Inferior parietal cortex (tissue), 1 donor: ENCODE results near the gene SLC3A2.
A peak's percentile ranks its signal among the peaks of the same experiment; 100 is the strongest.
"Not testable (repeated sequence)": the region's sequence is repeated elsewhere in the genome, so short reads cannot be mapped to it uniquely, and the experiment has no call there.

Experiments
- DNase-seq: peaks from one replicate; pipeline ENCODE4 v3.0.0-alpha.2; 2016; ENCODE audit errors: extremely low spot score

The SLC3A2 gene

DNA sequence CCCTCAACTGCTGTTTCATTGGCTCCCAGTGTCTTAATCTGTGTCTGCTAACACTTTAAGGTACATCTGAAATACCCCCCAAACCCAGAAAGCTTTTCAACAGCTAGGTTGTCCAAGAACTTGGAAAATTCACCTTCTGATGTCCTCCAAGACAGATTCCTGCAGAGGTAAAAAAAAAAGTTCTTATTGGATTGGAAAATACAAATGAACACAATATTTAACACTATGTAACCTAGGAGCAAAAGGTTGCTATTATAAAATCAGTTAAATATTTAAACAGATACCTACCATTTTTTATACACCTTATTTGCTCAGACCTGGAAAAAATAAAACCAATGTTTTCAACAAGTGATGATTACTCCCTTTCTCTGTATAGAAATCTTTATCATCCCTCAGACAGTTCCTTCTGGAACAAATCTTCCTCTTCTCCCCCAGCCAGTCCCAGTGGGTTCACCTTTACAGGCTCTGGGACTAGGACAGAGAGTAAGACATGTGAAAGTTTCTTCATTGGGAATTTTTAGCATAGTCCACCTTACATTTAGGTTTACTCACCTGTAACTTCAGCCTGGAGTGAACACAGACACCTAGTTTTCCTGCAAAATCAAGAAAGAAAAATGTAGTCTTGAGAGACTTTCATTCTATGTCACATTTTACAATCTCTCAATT lies 28.0 kb upstream of the SLC3A2 start:
- DNase-seq, result no peak

DNA sequence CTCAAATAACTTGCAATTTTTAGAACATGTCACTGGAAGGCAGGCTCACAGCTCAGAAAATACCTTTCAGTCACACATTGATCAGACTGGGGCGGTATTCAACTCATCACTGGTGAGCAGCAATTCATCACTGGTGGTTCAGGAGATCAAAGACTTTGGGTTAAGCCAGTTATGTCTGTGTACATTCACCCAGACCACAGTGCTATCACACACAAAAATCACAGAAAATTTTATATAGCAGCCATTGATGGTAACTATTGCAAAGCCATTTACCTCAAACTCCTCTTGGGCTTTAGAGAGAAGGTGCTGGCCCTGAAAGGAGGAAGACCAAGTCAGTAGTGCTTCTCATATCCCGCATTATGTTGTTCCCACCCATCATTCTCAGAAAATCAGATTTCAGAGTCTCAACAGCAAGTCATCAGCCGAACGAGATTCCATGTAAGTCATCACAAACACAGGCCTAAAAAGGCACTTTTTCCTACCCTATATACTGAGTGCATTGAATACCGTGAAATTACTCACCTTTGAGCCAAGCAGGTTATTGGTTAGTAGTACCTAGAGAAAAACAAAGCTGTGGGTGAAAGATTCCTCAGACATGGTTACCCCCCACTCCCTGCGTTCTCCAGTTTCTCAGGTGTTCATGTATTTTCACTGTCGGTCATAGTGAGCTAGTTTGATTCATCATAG lies 27.3 kb upstream of the SLC3A2 start:
- no peak for DNase-seq

DNA sequence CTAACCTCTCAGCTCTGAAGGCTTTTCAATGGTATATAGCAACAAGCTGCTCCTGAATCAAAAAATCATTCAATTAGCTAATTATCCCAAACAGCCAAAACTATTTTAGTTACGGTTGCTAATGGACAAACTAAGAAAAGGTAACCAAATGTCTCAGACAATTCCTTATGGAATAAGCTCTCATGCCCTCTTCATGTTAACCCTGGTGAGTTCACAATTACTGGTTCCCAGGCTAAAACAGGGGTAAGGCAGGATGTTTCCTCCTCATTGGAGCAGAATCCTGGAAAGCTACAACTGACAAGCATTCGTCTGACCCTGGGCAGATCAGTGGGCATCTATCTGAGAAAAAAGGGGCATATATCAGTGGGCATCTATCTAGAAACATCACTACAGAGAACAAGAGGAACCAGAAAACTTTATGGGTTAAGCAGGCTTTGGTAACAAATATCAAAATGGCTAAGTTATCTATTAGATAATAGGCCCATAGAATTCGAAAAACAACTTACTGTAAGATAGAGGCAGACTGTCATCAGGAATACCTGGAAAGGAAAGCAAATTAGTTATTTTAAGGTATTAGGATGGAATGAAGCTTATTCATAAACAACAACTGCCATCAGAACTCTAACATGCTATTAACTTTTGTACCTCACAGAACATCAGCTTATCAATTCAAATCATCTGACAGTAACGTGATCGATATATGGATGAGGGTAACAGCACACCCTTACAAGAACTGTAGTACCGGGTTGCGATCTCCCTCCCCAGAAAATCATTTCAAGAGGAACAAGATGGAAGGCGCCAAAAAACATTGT lies 26.5 kb upstream of the SLC3A2 start:
- DNase-seq, result no peak

DNA sequence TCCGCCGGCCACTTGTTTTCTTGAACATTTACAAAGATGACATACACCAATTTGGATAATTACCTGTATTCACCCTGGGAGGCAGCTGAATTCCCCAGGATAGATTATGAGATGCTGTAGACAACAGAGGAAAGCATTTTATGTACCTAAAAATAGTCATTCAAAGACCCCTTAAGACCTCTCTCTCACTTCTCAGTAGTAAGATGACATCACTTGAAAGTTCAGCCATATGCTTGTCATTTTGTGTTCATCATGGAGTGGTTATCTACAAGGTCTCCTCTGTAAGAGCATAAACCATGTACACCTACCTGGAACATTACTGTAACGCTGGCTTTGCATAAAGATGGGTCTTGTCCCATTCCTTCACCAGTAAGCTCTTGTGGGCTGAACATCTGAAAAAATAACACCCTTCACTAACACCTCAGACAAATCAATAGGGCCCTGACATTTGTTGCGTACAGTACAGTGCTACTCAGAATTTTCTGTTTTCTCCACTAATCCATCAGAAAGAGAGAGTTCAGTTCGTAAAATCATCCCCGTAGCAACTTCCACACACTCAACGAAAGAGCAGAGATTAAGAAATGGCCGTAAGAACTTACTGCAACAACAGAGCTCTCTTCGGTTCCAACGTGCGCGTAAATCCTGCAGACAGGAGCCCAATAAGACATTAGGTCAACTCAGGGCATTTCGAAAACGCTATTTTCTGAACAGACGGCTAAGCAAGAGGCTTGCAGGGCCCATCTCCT lies 25.7 kb upstream of the SLC3A2 start:
- no peak for DNase-seq

DNA sequence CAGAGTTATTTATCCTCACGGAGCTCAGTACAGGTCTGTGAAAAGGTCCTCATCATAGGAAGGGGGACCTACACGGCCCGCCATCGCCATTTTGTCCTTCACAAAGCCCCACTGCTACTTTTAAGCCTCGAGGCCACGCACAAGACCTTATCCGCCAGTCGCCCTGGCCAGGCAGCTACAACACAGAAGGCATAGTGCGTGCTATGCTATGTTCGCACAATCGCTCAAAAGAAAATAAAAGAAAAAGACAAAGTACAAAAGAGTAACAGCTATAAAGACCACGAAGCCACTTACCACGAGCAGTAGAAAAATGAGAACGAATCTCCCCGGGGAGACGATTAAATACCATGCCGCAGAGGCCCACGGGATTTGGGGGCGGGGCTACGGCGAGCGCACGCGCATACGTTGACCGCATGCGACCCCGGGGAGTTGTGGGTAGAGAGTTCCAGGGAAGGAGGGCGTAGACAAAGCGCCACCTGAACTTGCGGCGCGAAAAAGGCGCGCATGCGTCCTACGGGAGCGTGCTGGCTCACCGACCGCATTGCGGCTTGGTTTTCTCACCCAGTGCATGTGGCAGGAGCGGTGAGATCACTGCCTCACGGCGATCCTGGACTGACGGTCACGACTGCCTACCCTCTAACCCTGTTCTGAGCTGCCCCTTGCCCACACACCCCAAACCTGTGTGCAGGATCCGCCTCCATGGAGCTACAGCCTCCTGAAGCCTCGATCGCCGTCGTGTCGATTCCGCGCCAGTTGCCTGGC lies 24.9 kb upstream of the SLC3A2 start:
- DNase-seq, result peak; percentile 98

DNA sequence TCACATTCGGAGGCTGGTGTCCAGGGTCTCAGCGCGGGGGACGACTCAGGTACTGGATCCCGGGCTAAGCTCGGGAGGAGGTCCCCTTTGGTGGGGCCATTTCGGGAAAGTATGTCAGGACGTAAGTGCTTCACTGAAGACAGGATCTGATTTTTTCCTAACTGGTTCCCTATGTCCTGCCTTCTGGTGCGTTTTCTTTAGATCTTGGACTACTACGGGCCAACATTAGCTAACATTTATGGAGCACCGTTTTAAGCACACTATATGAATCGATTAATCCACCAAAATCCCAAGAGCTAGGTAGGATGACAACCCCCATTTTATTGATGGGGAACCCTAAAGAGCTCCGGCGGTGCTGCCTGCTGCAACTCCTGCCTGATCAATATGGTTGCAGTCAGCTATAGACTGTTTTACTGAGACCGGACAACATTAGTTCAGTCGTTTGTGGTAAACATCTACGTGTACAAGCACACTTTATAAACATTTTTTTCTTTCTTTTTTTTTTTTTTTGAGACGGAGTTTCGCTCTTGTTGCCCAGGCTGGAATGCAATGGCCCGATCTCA lies 24.3 kb upstream of the SLC3A2 start:
- DNase-seq, result no peak

DNA sequence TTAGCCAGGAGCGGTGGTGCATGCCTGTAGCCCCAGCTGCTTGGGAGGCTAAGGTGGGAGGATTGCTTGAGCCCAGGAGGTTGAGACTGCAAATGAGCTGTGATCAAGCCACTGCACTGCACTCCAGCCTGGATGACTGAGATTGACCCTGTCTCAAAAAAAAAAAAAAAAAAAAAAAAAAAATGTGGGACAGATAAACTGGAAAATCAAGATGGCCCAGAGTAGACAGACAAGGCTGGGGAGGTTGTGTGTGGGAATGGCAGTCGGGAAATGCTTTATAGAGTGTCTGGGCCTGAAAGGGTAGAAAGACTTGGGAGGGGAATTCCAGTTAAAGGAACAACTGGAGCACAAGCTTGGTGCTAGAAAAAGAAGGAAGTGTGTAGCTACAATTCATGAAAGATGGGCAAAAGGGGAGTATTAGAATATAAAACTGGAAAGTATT lies 23.1 kb upstream of the SLC3A2 start:
- no peak for DNase-seq

DNA sequence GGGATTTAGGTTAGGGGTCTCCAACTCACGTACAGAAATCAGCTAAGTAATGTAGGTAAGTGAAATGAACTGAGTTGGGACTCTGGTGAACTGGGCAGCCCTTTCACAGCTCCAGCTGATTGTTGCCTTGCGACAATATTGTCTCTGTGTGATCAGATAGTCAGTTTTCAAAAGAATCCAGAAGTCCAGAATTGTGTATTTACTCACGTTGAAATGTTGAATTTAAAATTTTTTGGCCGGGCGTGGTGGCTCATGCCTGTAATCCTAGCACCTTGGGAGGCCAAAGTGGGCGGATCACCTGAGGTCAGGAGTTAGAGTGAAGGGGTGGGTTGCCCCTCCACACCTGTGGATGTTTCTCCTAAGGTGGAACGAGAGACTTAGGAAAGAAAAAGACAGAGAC lies 22.5 kb upstream of the SLC3A2 start:
- DNase-seq, result no peak

DNA sequence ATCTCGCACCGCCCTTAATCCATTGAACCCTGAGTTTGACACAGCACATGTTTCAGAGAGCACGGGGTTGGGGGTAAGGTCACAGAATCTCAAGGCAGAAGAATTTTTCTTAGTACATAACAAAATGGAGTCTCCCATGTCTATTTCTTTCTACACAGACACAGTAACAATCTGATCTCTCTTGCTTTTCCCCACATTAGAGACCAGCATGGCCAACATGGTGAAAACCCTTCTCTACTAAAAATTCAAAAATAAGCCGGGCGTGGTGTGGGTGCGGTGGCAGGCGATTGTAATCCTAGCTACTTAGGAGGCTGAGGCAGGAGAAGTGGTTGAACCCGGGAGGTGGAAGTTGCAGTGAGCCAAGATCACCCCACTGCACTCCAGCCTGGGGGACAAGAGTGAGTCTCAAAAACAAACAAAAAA lies 21.4 kb upstream of the SLC3A2 start:
- DNase-seq, result not testable (repeated sequence)

DNA sequence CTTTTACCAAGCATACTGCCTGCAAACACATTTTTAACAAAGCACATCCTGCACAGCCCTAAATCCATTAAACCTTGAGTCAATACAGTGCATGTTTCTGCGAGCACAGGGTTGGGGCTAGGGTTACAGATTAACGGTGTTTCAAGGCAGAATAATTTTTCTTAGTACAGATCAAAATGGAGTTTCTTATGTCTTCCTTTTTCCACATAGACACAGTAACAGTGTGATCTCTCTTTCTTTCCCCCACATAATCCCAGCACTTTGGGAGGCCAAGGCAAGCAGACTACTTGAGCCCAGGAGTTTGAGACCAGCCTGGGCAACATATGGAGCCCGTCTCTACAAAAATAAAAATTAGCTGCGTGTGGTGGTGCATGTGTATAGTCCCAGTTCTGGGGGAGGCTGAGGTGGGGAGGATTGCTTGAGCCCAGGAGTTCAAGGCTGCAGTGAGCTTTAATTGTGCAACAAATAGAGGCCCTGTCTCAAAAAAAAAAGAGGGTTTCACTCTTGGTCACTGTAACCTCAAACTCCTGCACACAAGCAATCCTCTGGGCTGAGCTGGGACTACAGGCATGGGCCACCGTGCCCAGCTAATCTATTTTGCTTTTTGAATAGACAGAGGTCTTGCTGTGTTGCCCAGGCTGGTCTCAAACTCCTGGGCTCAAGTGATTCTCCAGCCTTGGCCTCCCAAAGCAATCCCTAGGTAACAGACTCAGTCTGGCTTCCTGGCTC lies 19.7 kb upstream of the SLC3A2 start:
- DNase-seq, result no peak

DNA sequence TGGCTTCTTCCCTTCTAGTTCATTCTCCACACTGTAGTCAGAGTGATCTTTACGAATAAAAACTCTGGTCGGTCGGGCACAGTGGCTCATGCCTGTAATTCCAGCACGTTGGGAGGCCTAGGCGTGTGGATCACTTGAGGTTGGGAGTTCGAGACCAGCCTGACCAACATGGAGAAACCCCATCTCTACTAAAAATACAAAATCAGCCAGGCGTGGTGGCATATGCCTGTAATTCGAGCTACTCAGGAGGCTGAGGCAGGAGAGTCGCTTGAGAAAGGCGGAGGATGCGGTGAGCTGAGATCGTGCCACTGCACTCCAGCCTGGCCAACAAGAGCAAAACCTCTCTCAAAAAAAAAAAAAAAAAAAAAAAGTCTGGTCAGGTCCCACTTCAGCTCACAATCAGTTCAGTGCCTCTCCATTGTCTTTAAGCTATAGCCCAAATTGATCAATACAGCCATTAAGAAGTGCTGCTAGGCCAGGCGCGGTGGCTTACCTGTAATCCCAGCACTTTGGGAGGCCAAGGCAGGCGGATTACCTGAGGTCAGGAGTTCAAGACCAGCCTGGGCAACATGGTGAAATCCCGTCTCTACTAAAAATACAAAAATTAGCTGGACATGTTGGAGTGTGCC lies 19.0 kb upstream of the SLC3A2 start:
- not testable (repeated sequence) for DNase-seq

DNA sequence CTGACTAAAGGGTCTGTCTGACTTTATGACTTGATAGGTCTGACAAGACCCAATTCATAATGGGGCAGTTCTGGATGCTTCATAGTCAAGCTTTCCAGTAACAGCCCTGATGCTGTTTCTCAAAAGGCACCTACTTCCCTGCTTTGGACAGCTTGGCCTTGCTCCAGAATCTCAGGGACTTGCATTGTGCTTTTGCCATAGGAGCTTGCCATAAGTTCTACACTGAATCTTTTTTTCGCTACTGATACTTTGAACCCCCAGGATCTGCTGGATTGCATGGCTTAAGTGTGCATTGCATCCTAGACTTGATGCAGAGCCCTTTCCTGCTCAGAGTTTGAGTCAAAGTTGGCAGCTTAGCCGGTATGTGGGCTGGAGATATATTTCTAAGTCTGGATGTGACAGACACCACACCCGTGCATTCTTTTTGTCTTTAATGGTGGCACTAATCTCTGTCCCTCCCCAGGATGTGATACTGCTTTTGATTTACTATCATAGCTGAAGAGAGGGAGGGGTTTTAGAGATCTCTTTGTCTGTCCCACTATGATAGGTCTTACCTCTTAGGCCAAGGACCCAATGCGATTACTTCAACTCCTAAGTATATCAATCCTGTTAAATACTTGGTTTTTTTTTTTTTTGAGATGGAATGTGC lies 16.9 kb upstream of the SLC3A2 start:
- no peak for DNase-seq

DNA sequence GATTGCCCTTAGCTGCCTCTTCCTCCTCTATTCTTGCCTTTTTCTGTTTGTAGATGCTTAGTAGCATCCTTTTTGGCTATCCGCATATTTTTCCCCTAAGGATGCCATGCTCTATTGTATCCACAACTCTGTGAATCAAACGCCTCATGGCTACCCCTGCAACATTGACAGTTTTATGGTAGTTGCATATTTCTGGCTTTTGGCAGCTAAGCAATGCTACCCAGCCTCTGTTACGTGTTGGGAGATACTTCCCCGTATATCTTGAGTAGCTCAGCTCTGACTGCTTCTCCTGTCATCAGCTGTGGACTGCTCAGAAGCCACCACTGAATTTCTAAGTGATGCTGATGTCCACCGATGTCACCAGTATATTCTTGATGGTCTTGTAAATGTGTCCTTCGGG lies 15.1 kb upstream of the SLC3A2 start:
- DNase-seq, result no peak

DNA sequence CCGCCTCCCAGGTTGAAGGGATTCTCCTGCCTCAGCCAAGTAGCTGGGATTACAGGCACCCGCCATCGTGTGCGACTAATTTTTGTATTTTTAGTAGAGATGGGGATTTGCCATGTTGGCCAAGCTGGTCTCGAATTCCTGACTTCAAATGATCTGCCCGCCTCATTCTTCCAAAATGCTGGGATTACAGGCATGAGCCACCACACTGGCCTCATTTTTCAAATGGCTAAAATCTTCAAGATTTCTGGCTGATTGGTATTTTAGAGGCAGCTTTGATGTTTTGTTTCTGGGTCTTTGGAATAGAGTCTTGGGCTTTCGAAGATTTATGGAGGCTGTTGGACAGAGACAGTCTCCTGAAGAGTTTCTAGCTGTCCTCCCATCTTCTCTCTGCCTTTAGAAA lies 5.8 kb upstream of the SLC3A2 start:
- no peak for DNase-seq

DNA sequence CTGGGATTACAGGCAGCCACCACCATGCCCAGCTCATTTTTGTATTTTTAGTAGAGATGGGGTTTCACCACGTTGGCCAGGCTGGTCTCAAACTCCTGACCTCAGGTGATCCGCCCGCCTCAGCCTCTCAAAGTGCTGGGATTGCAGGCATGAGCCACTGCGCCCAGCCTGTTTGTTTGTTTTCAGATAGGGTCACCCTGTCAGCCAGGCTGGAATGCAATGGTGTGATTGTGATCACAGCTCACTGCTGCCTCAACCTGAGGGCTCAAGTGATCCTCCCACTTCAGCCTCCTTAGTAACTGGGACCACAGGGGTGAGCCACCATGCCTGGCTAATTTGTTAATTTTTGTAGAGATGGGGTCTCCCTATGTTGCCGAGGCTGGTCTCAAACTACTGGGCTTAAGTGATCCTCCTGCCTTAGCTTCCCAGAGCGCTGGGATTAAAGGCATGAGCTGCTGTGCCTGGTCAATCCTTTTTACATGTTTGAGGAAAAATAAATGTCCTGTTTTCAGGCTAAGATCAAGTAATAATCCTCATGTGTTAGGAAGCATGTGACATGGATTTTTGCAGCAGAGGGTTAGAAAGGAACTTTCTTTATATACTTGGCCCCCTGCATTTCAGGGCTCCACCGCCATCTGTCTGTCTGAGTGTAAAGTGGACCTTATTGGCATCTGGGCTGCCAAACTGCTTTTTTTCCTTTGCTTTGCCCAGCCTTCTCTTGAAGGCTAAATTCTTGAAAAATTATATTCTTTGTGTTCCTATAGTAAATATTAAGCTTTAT lies 4.8 kb upstream of the SLC3A2 start:
- DNase-seq, result no peak

DNA sequence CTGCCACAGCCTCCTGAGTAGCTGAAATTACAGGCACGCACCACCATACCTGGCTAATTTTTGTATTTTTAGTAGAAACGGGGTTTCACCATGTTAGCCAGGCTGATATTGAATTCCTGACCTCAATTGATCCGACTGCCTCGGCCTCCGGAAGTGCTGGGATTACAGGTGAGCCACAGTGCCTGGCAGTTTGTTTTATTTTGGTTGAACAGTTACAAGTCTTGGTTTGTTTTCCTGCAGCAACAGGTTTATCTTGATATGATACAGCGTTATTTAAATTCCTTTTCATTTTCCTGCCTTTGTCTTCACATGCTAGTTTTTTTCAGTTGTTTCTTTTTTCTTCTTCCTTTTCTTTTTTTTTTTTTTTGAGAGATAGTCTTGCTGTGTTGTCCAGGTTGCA lies 4.0 kb upstream of the SLC3A2 start:
- no peak for DNase-seq

DNA sequence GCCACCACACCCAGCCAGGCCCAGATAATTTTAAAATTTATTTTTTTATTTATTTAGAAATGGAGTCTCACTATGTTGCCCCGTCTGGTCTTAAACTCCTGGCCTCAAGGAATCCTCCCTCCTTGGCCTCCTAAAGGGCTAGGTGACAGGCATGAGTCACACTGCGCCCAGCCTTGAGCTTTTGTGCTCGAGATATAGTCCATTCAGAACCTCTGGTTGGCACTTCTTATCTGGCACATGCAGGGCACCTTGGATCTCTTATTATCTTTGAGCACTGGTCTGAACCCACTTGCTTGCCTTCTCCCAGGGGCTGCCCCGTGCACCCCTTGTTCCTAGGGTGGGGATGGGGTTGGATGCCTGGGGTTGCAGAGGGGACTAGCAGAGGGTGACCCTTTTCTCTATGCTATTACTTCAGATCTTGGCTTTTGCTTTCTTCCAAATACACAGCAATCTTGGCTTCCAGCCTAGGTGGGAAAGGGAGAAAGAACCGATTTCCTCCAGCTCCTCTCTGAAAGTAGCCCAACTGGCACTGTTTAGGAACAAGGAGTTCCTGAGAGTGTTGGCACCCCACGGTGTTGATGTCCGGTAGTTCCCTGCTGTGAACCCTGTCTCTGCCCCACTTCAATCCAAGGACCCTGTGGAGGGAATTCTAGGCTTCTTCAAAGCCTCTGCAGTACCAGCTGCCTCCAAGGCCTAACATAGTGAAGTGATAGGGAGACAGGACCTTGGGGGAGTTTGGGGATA lies 1.3 kb upstream of the SLC3A2 start:
- DNase-seq, result no peak
